ENCODE measurements around the gene HAT1.

Gene HAT1

DNA sequence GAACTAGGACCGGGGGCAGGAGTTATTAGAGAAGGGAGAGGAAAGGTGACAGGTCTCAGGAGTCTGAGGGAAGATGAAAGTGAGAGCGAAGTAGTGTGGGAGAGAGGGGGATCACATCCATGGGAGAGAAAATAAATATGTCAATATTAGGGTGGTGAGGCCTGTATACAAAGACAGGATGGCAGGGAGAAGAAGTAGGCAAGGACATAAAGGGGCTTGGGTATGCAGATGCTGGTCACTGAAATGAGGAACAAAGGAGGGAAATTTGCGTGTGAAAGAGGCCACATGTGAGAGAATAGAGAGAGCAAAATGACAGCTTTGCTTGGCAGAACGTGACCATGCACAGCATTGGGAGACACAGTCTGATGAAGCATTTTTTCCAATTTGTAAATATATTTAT lies 91.1 kb downstream of the HAT1 start:
- no peaks in the 10 kb centered on the region for H3K9me3 ChIP-seq (ENCODE audit: control insufficient read depth, low read length)
- no peaks in the 10 kb centered on the region for H3K27me3 ChIP-seq (ENCODE audit: control insufficient read depth, insufficient read depth, low read length)
- no peaks in the 10 kb centered on the region for H3K4me1 ChIP-seq (ENCODE audit: control insufficient read depth, insufficient read depth, low read length)
- H3K36me3 ChIP-seq (ENCODE audit: control insufficient read depth, insufficient read depth, low read length): no peaks in the 10 kb centered on the region
- no peak overlapping the region for H3K9ac ChIP-seq (ENCODE audit: low read length)
- no peak overlapping the region for H3K4me3 ChIP-seq (ENCODE audit: low read length)

- H3K36me3 ChIP-seq (ENCODE audit: control insufficient read depth, insufficient read depth, low read length): no peaks in the 10 kb centered on the region
- H3K27me3 ChIP-seq (ENCODE audit: control insufficient read depth, insufficient read depth, low read length): no peaks in the 10 kb centered on the region
- H3K4me3 ChIP-seq (ENCODE audit: low read length): no peak overlapping the region
- no peaks in the 10 kb centered on the region for H3K9me3 ChIP-seq (ENCODE audit: control insufficient read depth, low read length)
- H3K4me1 ChIP-seq (ENCODE audit: control insufficient read depth, insufficient read depth, low read length): no peaks in the 10 kb centered on the region
- no peak overlapping the region for H3K9ac ChIP-seq (ENCODE audit: low read length)
These were observed 99.0 kb downstream of the HAT1 start for GRCh38 chr2:172021074-172021931.

DNA sequence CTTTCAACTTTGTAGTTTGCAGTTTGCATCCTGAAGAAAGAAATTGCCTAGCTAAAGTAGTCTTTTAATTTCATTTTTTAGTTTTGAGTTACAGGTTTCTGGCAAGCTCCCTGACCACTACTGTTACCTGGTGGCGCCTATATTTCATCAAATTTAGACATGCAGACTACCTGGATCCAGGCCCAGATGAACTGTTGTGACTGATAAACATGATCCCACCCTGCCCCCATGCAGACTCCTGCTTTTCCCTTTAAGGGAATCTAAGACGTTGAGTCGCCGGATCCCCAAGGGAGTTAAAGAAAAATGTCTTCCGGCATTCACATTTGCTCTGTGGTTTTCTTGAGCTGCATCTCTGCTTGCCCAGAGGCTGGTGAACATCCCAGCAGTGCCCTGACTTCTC lies 99.7 kb downstream of the HAT1 start:
- no peak overlapping the region for H3K9ac ChIP-seq (ENCODE audit: low read length)
- no peaks in the 10 kb centered on the region for H3K4me1 ChIP-seq (ENCODE audit: control insufficient read depth, insufficient read depth, low read length)
- no peak overlapping the region for H3K4me3 ChIP-seq (ENCODE audit: low read length)
- H3K27me3 ChIP-seq (ENCODE audit: control insufficient read depth, insufficient read depth, low read length): no peaks in the 10 kb centered on the region
- no peaks in the 10 kb centered on the region for H3K36me3 ChIP-seq (ENCODE audit: control insufficient read depth, insufficient read depth, low read length)
- no peaks in the 10 kb centered on the region for H3K9me3 ChIP-seq (ENCODE audit: control insufficient read depth, low read length)

DNA sequence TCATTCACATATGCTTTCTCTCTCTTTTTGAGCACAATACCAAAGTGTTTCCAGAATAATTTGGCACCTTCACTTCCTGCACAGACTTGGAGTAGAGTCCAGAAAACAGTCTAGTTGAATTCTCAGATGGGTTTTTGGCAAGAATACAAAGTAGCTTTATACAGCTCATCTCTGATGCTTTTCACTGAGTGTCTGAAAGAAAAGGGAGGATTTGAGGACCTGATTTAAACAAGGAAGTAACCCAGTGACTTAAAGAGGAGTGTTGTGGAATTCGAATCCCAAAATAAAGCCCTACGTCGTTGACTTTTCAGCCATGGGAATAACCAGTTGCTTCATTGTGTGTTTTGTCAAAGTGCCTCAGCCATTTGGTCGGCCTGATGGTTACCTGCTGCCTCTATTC lies 109.3 kb downstream of the HAT1 start:
- no peaks in the 10 kb centered on the region for H3K36me3 ChIP-seq (ENCODE audit: control insufficient read depth, insufficient read depth, low read length)
- no peaks in the 10 kb centered on the region for H3K27me3 ChIP-seq (ENCODE audit: control insufficient read depth, insufficient read depth, low read length)
- H3K9me3 ChIP-seq (ENCODE audit: control insufficient read depth, low read length): no peaks in the 10 kb centered on the region
- H3K4me3 ChIP-seq (ENCODE audit: low read length): no peak overlapping the region
- no peak overlapping the region for H3K9ac ChIP-seq (ENCODE audit: low read length)
- H3K4me1 ChIP-seq (ENCODE audit: control insufficient read depth, insufficient read depth, low read length): no peaks in the 10 kb centered on the region
